Lung (tissue), 12 donors: ENCODE data around the gene MIGA1. TPM values are rescaled to one million over a fixed set of nuclear protein-coding genes. Genes with fewer than 3 reads are reported as not detected.
"Not testable (repeated sequence)": the region's sequence is repeated elsewhere in the genome, so short reads cannot be mapped to it uniquely, and the experiment has no call there.

Experiments used
- ATAC-seq: fragments of 200-7000 bp; cut with Tn5 transposase; one replicate; pipeline ENCODE4 v1.9.1; 2020; ENCODE audit warnings: moderate number of reproducible peaks; ENCODE audit not compliant: insufficient read depth, low FRiP score
- DNase-seq, 3 donors: peaks; one replicate each; pipeline ENCODE4 v3.0.0-alpha.2; 2013 to 2017
- H3K27ac ChIP-seq, 2 donors: one replicate each; pipeline ENCODE4 v1.5.1; 2013; ENCODE audit warnings: mild to moderate bottlenecking in 2 of 2, moderate library complexity in 2 of 2, control low read depth in 1 of 2, inconsistent platforms in 1 of 2, low read depth in 1 of 2, low read length in 1 of 2
- H3K27me3 ChIP-seq, 3 donors: one replicate each; pipeline ENCODE4 v1.5.1; 2013; ENCODE audit warnings: low read length in 2 of 3; ENCODE audit not compliant: control insufficient read depth in 3 of 3, insufficient read depth in 3 of 3
- H3K36me3 ChIP-seq, 4 donors: one replicate each; pipeline ENCODE4 v1.5.1; 2013; ENCODE audit warnings: low read length in 4 of 4, mild to moderate bottlenecking in 1 of 4, moderate library complexity in 1 of 4; ENCODE audit not compliant: control insufficient read depth in 4 of 4, insufficient read depth in 4 of 4
- H3K4me1 ChIP-seq, 5 donors: one replicate each; pipeline ENCODE4 v1.5.1; 2013; ENCODE audit warnings: low read length in 5 of 5, mild to moderate bottlenecking in 2 of 5, moderate library complexity in 1 of 5; ENCODE audit not compliant: control insufficient read depth in 5 of 5, insufficient read depth in 5 of 5
- H3K4me3 ChIP-seq: one replicate; pipeline ENCODE4 v1.5.1; 2013; ENCODE audit warnings: mild to moderate bottlenecking, control low read depth, moderate library complexity
- H3K9ac ChIP-seq, 2 donors: one replicate each; pipeline ENCODE4 v1.5.1; 2013; ENCODE audit warnings: low read length in 2 of 2, control low read depth in 1 of 2; ENCODE audit not compliant: insufficient read depth in 1 of 2
- H3K9me3 ChIP-seq, 4 donors: one replicate each; pipeline ENCODE4 v1.5.1; 2013; ENCODE audit warnings: low read length in 3 of 4, mild to moderate bottlenecking in 1 of 4, moderate library complexity in 1 of 4; ENCODE audit not compliant: control insufficient read depth in 4 of 4, insufficient read depth in 3 of 4
- WGBS, 2 donors: extraction: QIAGEN DNeasy Blood & Tissue Kit; methylation state at CpG; one replicate each; pipeline ENCODE4 v1.1.7; 2013; 5-methylcytosine and 5-hydroxymethylcytosine counted together
- polyA plus RNA-seq, 2 donors: library from polyadenylated mRNA; stranded (reverse); fragments of 200-250 nt; gene quantifications; one replicate each; pipeline ENCODE4 v1.2.1, GENCODE V29; 2013
- total RNA-seq, 2 donors: library from RNA; depleted of rRNA in 1 of 2; stranded (reverse); fragments of >200 nt in 1 of 2; gene quantifications; one replicate each; pipeline ENCODE4 v1.2.1, GENCODE V29; 2014 to 2021
- TF ChIP-seq, protein P1 (sequence below): IDR thresholded peaks from 2 replicates; pipeline ENCODE4 v1.5.1; 2012; ENCODE audit warnings: mild to moderate bottlenecking; ENCODE audit errors: control extremely low read depth, extremely low read depth
- donor health status: control.
- donor health status: control.
- donor health status: Bipolar disorder and iron deficiency.
- donor health status: healthy.
- donor health status: DM: yes; HTN: yes; CAD: no.

MIGA1 gene
- total and polyA plus RNA-seq, 4 donors, result 2.7 to 28.2 (median 8.5) TPM

DNA sequence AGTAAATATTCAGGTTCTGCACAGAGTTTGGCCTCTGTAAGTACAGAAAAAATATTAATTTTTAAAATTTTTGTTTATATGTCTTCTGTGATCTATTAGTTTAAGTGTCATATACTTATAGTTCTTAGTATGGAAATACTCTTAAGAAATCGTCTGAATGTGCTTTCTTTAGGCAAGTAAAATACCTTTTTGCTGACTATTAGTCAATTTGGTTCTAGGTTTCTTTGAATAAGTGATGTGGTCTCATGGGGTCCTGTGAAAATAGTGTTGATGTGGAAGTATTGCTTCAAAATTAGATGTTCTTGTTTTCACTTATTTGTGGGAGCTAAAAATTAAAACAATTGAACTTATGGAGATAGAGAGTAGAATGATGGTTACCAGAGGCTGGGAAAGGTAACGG is 23.9 kb downstream of the MIGA1 start:
- H3K9me3 ChIP-seq, result no peaks in the 10 kb centered on the region
- no peak overlapping the region for H3K27ac ChIP-seq
- no peak overlapping the region for H3K9ac ChIP-seq
- no peak overlapping the region for H3K4me3 ChIP-seq
- 76 to 97% methylated on average over 2 of the region's 2 CpGs for WGBS, 2 donors
- H3K4me1 ChIP-seq, result peaks cover 0 to 5% (median 0%) of the 10 kb centered on the region in 5 donors
- ATAC-seq, result no peak
- H3K36me3 ChIP-seq, result peaks cover 7 to 25% (median 13%) of the 10 kb centered on the region in 4 donors
- TF ChIP-seq, protein P1, sequence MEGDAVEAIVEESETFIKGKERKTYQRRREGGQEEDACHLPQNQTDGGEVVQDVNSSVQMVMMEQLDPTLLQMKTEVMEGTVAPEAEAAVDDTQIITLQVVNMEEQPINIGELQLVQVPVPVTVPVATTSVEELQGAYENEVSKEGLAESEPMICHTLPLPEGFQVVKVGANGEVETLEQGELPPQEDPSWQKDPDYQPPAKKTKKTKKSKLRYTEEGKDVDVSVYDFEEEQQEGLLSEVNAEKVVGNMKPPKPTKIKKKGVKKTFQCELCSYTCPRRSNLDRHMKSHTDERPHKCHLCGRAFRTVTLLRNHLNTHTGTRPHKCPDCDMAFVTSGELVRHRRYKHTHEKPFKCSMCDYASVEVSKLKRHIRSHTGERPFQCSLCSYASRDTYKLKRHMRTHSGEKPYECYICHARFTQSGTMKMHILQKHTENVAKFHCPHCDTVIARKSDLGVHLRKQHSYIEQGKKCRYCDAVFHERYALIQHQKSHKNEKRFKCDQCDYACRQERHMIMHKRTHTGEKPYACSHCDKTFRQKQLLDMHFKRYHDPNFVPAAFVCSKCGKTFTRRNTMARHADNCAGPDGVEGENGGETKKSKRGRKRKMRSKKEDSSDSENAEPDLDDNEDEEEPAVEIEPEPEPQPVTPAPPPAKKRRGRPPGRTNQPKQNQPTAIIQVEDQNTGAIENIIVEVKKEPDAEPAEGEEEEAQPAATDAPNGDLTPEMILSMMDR, result no peak
- DNase-seq, result no peak
- H3K27me3 ChIP-seq, result no peaks in the 10 kb centered on the region

DNA sequence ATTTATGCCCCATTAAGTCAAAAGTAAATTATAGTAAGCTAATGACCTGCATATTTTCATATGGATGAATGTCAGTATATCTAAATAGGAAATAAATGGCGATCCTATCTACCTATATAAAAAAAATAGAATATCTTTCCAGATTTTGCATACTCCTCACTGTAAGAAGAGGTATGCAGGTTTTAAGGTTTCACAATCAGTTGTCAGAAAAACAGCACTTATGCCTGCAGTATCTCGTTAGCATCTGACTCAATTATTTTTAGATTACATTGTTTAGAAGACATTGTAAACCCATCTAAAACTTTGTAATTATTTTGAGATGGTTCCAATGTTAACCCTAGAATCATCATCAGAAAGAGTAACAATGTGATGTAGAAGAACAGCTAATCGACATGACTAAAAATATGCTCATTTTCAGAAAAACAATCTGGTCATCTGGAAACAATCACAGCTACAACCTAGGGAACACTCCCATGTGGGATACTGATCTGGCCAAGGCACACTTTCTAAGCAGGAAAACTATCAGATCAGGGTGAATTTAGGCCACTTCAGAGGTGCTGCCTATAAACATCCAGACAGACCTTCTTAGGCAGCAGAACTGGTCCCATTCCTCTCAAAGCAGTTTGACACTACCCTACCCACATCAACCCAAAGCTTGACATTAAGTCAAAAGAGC is 30.5 kb downstream of the MIGA1 start:
- not testable (repeated sequence) for H3K9me3 ChIP-seq, DNase-seq, ATAC-seq, H3K4me1 ChIP-seq, H3K27ac ChIP-seq, H3K4me3 ChIP-seq, H3K9ac ChIP-seq, H3K27me3 ChIP-seq
- peaks cover 5 to 31% (median 18%) of the 10 kb centered on the region in 4 donors for H3K36me3 ChIP-seq
- WGBS, 2 donors, result 71 to 92% methylated on average over 1 of the region's 3 CpGs

DNA sequence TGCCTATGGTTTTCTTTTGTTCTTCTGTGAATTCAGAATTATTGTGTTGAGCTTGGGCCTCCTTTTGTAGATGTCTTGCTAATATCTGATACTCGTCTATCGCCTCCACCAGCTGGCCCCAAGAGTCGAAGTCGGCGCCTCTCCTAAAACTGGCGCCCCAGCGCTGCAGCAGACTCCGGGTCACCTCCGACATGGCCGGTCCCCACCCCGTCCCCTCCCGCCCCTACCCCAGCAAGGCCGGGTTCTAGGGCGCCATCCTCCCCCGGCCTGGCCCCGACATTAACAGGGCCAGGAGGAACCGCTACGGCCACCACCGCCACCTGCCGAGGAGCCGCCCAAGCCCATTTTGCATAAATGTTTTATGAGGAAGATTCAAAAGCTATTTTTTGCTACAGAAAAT is 32.1 kb downstream of the MIGA1 start:
- WGBS, 2 donors, result 98% methylated on average over 10 to 14 of the region's 21 CpGs
- not testable (repeated sequence) for ATAC-seq, H3K4me1 ChIP-seq, H3K27ac ChIP-seq, H3K27me3 ChIP-seq, H3K4me3 ChIP-seq, H3K9ac ChIP-seq, H3K9me3 ChIP-seq, DNase-seq
- peaks cover 2 to 23% (median 18%) of the 10 kb centered on the region in 4 donors for H3K36me3 ChIP-seq

DNA sequence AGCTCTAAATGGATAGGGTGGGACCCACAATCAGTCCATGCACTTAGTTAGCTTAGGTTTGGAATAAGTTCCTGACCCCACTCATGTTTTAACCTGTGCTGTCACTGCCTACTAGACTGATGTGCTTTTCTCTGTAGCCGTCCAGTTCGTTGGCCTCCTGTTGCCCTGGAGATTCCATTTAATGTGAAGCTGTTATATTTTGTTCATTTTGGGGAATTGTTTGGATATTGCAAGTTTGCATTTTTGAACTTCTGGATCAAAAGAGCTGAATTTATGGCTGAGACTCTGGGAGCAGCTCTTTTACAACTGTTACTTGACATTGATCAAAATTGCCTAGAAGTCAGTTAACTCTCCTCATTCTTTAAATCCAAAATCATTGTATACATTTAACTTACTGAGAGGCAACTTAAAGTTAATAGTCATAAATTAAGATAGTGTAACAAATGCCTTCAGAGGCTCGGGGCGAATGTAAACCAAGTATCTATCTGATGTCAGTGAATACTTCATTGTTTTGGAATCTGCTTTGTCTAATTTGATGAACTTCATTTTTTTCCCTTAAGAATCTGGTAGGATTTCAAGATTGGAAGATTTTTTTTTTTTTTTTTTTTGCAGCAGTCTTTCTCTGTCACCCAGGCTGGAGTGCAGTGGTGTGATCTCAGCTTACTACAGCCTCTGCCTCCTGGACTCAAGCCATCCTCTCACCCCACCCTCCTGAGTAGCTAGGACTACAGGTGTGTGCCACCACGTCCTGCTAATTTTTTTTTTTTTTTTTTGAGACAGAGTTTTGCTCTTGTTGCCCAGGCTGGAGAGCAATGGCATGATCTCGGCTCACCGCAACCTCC is 38.1 kb downstream of the MIGA1 start:
- TF ChIP-seq, protein P1, result no peak
- Histone ChIP-seq H3K27ac (no peak overlapping the region), H3K27me3 (no peaks in the 10 kb centered on the region), H3K9ac (no peak overlapping the region), H3K4me3 (no peak overlapping the region), H3K9me3 (no peaks in the 10 kb centered on the region), H3K36me3 (peaks cover 9 to 16% (median 11%) of the 10 kb centered on the region in 4 donors), H3K4me1 (peaks cover 0 to 4% (median 0%) of the 10 kb centered on the region in 5 donors)
- DNase-seq, result no peak
- ATAC-seq, result no peak
- WGBS, 2 donors, result 86 to 93% methylated on average over 7 of the region's 7 CpGs
